Heart left ventricle (tissue), 13 donors: ENCODE measurements around the gene C8A.

Experiments used
- CTCF ChIP-seq, 12 donors: fragments of 200-600 bp; sonication (generic) in 4 of 12; IDR thresholded peaks; one replicate each; pipeline versions ENCODE4 v1.5.0 to v1.8.0; 2018 to 2022; ENCODE audit warnings: antibody characterized with exemption in 12 of 12, mild to moderate bottlenecking in 5 of 12
- POLR2A ChIP-seq, 2 donors: fragments of 450-650 bp; IDR thresholded peaks; one replicate each; pipeline ENCODE4 v1.6.1; 2017; ENCODE audit warnings: antibody characterized with exemption in 2 of 2, mild to moderate bottlenecking in 2 of 2, moderate library complexity in 2 of 2
- donor health status: ischemic (EF 13 %, LVEDD 7.1; RV severe dilation, severe dysfunction).
- donor health status: DM: no; HTN: yes; CAD: no.
- donor health status: DM: no; HTN: no; CAD: no.
- donor health status: ischemic (EF 25% LVEDD 6.9; RV normal size, moderate dysfunction).
- donor health status: ischemic (EF 25% LVEDD 5.7; RV mildly dilated, moderate dysfunction).
- donor health status: ischemic (EF 35%, LVEDD 5.7; RV mildly dilated, moderate dysfunction).
- donor health status: nonischemic (EF 11% LVEDD 7.7; RV severe dilation, severe dysfunction).
- donor health status: DM: yes; HTN: yes; CAD: no.
- donor health status: PGD.
- donor health status: ischemic (EF 29% LVEDD 5.4; RV normal size, mild dysfunction).
- donor health status: nonischemic (EF 23%, LVEDD 6.1; RV moderate dilation, normal function).

GRCh38 chr1:56834137-56834900 is 20.3 kb upstream of the C8A start:
- TF ChIP-seq POLR2A (IDR thresholded peaks at IDR 0.05): no peak
- no peak for TF ChIP-seq CTCF (IDR thresholded peaks at IDR 0.05)
